HFFc6 (cell line): ENCODE measurements around the gene MARVELD3. TPM values are rescaled to one million over a fixed set of nuclear protein-coding genes. Genes with fewer than 3 reads are reported as not detected.
"Not testable (repeated sequence)": the region's sequence is repeated elsewhere in the genome, so short reads cannot be mapped to it uniquely, and the experiment has no call there.

Experiments
- DNase-seq: peaks from one replicate; pipeline ENCODE4 v3.0.0-alpha.2; 2018
- H3K27ac Mint-ChIP-seq: 2 replicates; pipeline ENCODE4 v1.8.0; 2020; ENCODE audit warnings: mild to moderate bottlenecking, mixed read lengths
- H3K27me3 Mint-ChIP-seq: 2 replicates; pipeline ENCODE4 v1.8.0; 2021; ENCODE audit warnings: mild to moderate bottlenecking, moderate library complexity, mixed read lengths; ENCODE audit not compliant: insufficient read depth
- H3K36me3 Mint-ChIP-seq: 2 replicates; pipeline ENCODE4 v1.8.0; 2021; ENCODE audit warnings: low read depth, mixed read lengths
- H3K4me1 Mint-ChIP-seq: 2 replicates; pipeline ENCODE4 v1.8.0; 2020; ENCODE audit warnings: low read depth, mixed read lengths
- H3K4me3 Mint-ChIP-seq: 2 replicates; pipeline ENCODE4 v1.8.0; 2020; ENCODE audit warnings: mild to moderate bottlenecking, moderate library complexity, mixed read lengths
- H3K9me3 Mint-ChIP-seq: 2 replicates; pipeline ENCODE4 v1.8.0; 2020; ENCODE audit warnings: mild to moderate bottlenecking, mixed read lengths
- total RNA-seq, 6 experiments: library from RNA; stranded (reverse); fragmentation: NEBNext Ultra II Directional; extraction: Animal tissue kit (Norgen Biotek cat#: 25700); gene quantifications; 2 replicates in 1 of 6; 3 replicates in 5 of 6; pipeline ENCODE4 v1.2.3, GENCODE V29; 2021
- TF ChIP-seq, protein P1 (sequence below): fragments of 200-600 bp; sonication (generic); IDR thresholded peaks from 2 replicates; pipeline ENCODE4 v1.5.0; 2021; ENCODE audit warnings: antibody characterized with exemption, mild to moderate bottlenecking

Gene MARVELD3
- total RNA-seq, 6 experiments from 2014 or later = not detected

DNA sequence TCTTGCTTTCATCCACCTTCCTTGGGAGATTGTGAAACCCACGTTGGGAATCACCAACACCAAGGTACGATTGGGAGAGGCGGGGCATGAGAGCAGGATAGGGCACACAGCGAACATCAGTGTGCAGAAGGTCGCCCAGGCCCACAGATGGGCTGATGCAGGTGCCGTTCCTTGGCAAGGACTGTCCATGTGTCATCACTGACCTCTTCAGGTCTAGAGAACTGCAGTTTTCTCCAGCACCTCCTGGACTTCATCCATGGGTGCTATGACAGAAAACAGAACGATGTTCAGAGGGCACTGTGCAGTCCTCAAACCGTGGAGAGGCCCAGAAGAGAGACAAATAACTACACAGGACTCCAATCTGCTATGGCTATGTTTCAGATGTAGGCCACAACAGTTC lies 25.2 kb upstream of the MARVELD3 start:
- Mint-ChIP-seq H3K4me1 (no peaks in the 10 kb centered on the region), H3K27me3 (no peaks in the 10 kb centered on the region; the same call in none of the 2 replicates), H3K9me3 (no peaks in the 10 kb centered on the region), H3K27ac (no peak overlapping the region), H3K36me3 (no peaks in the 10 kb centered on the region), H3K4me3 (no peak overlapping the region)
- TF ChIP-seq, protein P1, sequence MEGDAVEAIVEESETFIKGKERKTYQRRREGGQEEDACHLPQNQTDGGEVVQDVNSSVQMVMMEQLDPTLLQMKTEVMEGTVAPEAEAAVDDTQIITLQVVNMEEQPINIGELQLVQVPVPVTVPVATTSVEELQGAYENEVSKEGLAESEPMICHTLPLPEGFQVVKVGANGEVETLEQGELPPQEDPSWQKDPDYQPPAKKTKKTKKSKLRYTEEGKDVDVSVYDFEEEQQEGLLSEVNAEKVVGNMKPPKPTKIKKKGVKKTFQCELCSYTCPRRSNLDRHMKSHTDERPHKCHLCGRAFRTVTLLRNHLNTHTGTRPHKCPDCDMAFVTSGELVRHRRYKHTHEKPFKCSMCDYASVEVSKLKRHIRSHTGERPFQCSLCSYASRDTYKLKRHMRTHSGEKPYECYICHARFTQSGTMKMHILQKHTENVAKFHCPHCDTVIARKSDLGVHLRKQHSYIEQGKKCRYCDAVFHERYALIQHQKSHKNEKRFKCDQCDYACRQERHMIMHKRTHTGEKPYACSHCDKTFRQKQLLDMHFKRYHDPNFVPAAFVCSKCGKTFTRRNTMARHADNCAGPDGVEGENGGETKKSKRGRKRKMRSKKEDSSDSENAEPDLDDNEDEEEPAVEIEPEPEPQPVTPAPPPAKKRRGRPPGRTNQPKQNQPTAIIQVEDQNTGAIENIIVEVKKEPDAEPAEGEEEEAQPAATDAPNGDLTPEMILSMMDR = no peak
- DNase-seq = no peak

DNA sequence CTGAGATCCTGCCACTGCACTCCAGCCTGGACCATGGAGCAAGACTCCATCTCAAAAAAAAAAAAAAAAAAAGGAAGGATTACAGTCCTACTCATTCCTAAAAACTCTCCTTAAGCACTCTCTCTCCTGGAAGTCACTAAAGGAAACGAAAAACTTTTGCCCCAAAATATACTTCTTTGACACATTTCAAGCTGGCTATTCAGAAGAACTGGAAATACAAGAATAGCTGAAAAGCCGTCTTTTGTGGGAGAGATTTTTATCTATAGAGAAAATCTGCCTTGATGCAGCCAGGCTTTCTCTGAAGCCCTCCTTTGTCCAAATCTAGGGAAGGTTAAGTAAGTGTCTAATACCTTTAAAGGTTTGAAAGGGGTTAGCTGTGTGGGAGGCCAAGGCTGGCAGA lies 16.9 kb upstream of the MARVELD3 start:
- TF ChIP-seq, protein P1 = no peak

DNA sequence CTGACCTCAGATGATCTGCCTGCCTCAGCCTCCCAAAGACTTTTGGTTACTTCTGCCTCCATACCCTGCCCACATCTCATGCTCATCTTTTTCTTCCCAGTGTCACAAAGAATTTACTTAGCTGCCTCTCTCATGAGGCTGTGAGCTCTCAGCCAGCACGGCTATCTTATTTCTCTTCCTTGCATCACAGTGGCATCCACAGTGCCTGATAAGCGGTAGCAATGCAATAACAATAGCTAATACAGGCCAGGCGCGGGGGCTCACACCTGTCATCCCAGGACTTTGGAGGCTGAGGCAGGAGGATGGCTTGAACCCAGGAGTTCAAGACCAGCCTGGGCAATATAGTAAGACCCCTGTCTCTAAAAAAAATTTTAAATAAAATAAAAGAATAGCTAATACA lies 15.5 kb upstream of the MARVELD3 start:
- DNase-seq = no peak
- Mint-ChIP-seq H3K27ac (no peak overlapping the region), H3K9me3 (no peaks in the 10 kb centered on the region), H3K4me1 (peaks cover 13% of the 10 kb centered on the region), H3K4me3 (no peak overlapping the region), H3K36me3 (no peaks in the 10 kb centered on the region), H3K27me3 (peaks cover 26% of the 10 kb centered on the region)
- TF ChIP-seq, protein P1 = no peak

More for the DNA sequence above, 16.9 kb upstream of the MARVELD3 start:
- Mint-ChIP-seq H3K9me3 (no peaks in the 10 kb centered on the region), H3K36me3 (no peaks in the 10 kb centered on the region), H3K4me3 (no peak overlapping the region), H3K27me3 (peaks cover 14% of the 10 kb centered on the region), H3K4me1 (peaks cover 13% of the 10 kb centered on the region), H3K27ac (no peak overlapping the region)
- DNase-seq = no peak

DNA sequence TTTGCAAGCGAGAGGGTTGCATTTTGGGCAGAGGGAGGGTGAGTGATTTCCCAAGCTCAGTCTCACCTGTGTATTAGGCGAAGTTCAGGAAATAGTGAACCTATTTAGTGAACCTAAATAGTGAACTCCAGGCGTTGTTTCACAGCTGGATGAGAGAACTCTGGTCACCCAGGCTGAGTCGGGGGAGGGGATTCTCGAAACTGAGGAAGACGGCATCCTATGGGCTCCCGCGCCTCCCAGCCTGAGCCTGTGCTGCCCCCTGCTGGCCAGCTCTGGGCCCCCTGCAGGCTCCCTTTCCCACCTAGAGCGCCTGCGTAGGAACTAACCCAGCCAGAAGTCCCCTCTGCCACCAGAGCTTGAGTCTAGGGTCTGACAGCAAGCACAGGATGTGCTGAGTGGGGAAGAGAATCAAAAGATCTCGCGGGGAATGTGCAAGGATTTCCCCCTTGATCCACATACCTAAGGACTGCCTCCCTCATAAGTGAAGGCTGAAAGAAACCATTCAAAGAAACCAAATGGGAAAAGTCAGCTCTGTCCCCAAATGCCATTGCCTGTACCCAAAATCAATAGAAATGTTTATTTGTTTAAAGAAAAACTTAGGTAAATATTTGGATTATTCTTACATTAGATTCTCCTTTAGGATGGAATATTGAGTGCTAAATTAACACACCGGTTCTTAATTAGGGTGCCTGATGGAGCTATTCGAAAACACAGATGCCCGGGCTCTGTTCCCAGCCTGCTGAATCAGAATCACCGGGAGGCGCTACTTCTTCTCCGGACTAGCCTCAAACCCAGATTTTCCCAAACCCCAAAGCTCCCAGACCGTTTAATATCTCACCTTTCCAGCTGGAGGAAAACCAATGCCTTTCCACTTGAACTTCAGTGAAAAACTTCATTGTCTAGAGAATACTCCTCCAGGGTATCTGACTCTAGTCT lies 14.8 kb upstream of the MARVELD3 start:
- TF ChIP-seq, protein P1 = peak; percentile 94
- peaks cover 28% of the 10 kb centered on the region for H3K27me3 Mint-ChIP-seq

DNA sequence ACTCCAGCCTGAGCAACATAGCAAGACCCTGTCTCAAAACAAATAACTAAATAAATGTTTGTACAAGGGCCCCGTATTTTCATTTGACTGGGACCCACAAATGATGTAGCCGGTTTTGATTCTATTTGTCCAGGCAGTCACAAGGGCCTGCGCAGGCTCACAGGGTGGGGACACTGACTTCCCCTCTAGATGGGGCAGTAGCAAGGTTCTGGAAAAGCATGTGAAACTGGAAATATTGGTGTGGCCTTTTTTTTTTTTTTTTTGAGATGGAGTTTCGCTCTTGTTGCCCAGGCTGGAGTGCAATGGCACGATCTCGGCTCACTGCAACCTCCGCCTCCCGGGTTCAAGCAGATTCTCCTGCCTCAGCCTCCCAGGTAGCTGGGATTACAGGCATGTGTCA lies 11.0 kb upstream of the MARVELD3 start:
- not testable (repeated sequence) for H3K4me1 Mint-ChIP-seq
- peaks cover 38% of the 10 kb centered on the region for H3K27me3 Mint-ChIP-seq

More for the DNA sequence above, 14.8 kb upstream of the MARVELD3 start:
- no peaks in the 10 kb centered on the region for H3K36me3 Mint-ChIP-seq
- H3K27ac Mint-ChIP-seq = no peak overlapping the region
- H3K9me3 Mint-ChIP-seq = no peaks in the 10 kb centered on the region
- H3K4me3 Mint-ChIP-seq = no peak overlapping the region
- peak; percentile 17 for DNase-seq
- peaks cover 13% of the 10 kb centered on the region for H3K4me1 Mint-ChIP-seq

GRCh38 chr16:71618429-71618828 lies 7.6 kb upstream of the MARVELD3 start:
- no peaks in the 10 kb centered on the region for H3K36me3 Mint-ChIP-seq
- H3K9me3 Mint-ChIP-seq = no peaks in the 10 kb centered on the region
- no peak overlapping the region for H3K27ac Mint-ChIP-seq
- no peak for DNase-seq
- H3K4me3 Mint-ChIP-seq = no peak overlapping the region
- H3K4me1 Mint-ChIP-seq = no peaks in the 10 kb centered on the region
- H3K27me3 Mint-ChIP-seq = peaks cover 38% of the 10 kb centered on the region
- TF ChIP-seq, protein P1 = no peak

More for the DNA sequence above, 11.0 kb upstream of the MARVELD3 start:
- not testable (repeated sequence) for H3K36me3 Mint-ChIP-seq, H3K27ac Mint-ChIP-seq, DNase-seq, H3K9me3 Mint-ChIP-seq, H3K4me3 Mint-ChIP-seq
